ENCODE measurements around the gene ELOVL5. TPM values are rescaled to one million over a fixed set of nuclear protein-coding genes. Genes with fewer than 3 reads are reported as not detected.

Gene ELOVL5
- total RNA-seq, 1 experiment from 2014 or later, result 218 TPM

- DNase-seq (ENCODE audit: low read depth, low spot score) (no peak), ATAC-seq (no peak)
- TF ChIP-seq, protein P1, sequence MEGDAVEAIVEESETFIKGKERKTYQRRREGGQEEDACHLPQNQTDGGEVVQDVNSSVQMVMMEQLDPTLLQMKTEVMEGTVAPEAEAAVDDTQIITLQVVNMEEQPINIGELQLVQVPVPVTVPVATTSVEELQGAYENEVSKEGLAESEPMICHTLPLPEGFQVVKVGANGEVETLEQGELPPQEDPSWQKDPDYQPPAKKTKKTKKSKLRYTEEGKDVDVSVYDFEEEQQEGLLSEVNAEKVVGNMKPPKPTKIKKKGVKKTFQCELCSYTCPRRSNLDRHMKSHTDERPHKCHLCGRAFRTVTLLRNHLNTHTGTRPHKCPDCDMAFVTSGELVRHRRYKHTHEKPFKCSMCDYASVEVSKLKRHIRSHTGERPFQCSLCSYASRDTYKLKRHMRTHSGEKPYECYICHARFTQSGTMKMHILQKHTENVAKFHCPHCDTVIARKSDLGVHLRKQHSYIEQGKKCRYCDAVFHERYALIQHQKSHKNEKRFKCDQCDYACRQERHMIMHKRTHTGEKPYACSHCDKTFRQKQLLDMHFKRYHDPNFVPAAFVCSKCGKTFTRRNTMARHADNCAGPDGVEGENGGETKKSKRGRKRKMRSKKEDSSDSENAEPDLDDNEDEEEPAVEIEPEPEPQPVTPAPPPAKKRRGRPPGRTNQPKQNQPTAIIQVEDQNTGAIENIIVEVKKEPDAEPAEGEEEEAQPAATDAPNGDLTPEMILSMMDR (IDR thresholded peaks at IDR 0.05), result no peak
- TF ChIP-seq TCF7L2 (IDR thresholded peaks at IDR 0.05; ENCODE audit: low read depth, low read length), result no peak
- TF ChIP-seq SIN3A (IDR thresholded peaks at IDR 0.05; ENCODE audit: borderline replicate concordance, insufficient read depth, low read depth, low read length), result no peak
- TF ChIP-seq REST (IDR thresholded peaks at IDR 0.05; ENCODE audit: insufficient read depth in 1 of 2, low read depth in 2 of 2, low read length in 1 of 2), result no peak
- no peak for TF ChIP-seq POLR2AphosphoS5 (IDR thresholded peaks at IDR 0.05; ENCODE audit: low read depth, low read length)
- no peak overlapping the region for H3K27ac ChIP-seq (ENCODE audit: low read length)
- no peak overlapping the region for H3K4me3 ChIP-seq (ENCODE audit: low read depth in 2 of 2, low read length in 2 of 2)
- intact Hi-C loops (cut with micrococcal nuclease; ENCODE audit: unreplicated experiment), result no loop called here
- ChIA-PET CTCF (no interaction called here), POLR2A (no interaction called here)
- no TSS peak for BruUV-seq (replicated peaks)
- H3K27me3 ChIP-seq (ENCODE audit: control insufficient read depth, insufficient read depth, low read length), result no peaks in the 10 kb centered on the region
- H3K4me1 ChIP-seq (ENCODE audit: control insufficient read depth, insufficient read depth, low read length), result no peaks in the 10 kb centered on the region; the same call in 1 of the 2 replicates
- in situ Hi-C loops (cut with HindIII; ENCODE audit: low pct_unique_long_range_greater_than_20kb, low sequenced_read_pairs), result no loop called here
- no peaks in the 10 kb centered on the region for H3K36me3 ChIP-seq (ENCODE audit: control insufficient read depth, insufficient read depth, low read length)
- no peaks in the 10 kb centered on the region for H3K9me3 ChIP-seq (ENCODE audit: control insufficient read depth, insufficient read depth, low read depth, low read length)
Measured at GRCh38 chr6:53252177-53252692, 96.5 kb downstream of the ELOVL5 start.

DNA sequence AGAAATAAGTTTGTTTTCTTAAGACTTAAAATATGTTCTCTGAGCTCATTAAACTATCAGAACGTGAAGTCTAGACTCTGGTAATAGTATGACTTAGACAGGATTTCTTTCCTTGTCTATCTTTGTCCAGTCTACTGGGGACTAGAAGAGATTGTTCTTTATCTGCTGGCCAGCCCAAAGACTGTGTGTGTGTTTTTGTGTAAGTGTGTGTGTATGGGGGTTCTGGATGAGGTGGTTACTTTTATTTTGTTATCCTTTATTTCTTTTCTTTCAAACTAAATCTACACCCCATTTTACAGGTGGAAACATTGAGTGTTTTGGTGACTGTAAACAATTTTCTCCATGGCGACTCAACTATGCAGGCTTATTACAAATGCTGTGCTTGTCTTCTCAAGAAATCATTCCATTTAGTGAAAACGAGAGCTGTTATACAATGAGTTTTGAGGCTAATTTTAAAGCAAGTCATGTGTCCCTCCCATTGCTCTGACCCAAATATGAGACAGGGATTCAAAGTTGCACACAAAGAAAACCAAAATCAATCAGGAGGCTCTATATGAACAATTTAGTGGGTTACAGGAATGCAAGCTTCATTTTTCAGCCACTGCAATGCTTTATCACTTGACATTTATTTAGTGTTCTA lies 97.6 kb downstream of the ELOVL5 start:
- ATAC-seq, result no peak
- Histone ChIP-seq H3K4me1 (ENCODE audit: control insufficient read depth, insufficient read depth, low read length) (no peaks in the 10 kb centered on the region; the same call in 1 of the 2 replicates), H3K36me3 (ENCODE audit: control insufficient read depth, insufficient read depth, low read length) (no peaks in the 10 kb centered on the region), H3K4me3 (ENCODE audit: low read depth in 2 of 2, low read length in 2 of 2) (no peak overlapping the region), H3K9me3 (ENCODE audit: control insufficient read depth, insufficient read depth, low read depth, low read length) (no peaks in the 10 kb centered on the region), H3K27ac (ENCODE audit: low read length) (no peak overlapping the region), H3K27me3 (ENCODE audit: control insufficient read depth, insufficient read depth, low read length) (no peaks in the 10 kb centered on the region)
- TF ChIP-seq POLR2AphosphoS5 (IDR thresholded peaks at IDR 0.05; ENCODE audit: low read depth, low read length), result no peak
- TF ChIP-seq, protein P1 (IDR thresholded peaks at IDR 0.05), result no peak
- POLR2A ChIA-PET, result no interaction called here
- no peak for DNase-seq (ENCODE audit: low read depth, low spot score)
- intact Hi-C loops (cut with micrococcal nuclease; ENCODE audit: unreplicated experiment), result no loop called here
- in situ Hi-C loops (cut with HindIII; ENCODE audit: low pct_unique_long_range_greater_than_20kb, low sequenced_read_pairs), result no loop called here
- CTCF ChIA-PET, result interaction anchor here (0.6 kb wide), 1 partner anchor 211 kb away, joined by 3 read pairs; no protein-coding TSS in a partner anchor
- no TSS peak for BruUV-seq (replicated peaks)
